H9 (cell line): ENCODE results near the gene TEX12. TPM values are rescaled to one million over a fixed set of nuclear protein-coding genes. Genes with fewer than 3 reads are reported as not detected.

ENCODE experiments used
- DNase-seq: peaks from one replicate; pipeline ENCODE4 v3.0.0-alpha.2; 2017
- H2AFZ ChIP-seq: one replicate; pipeline ENCODE4 v1.6.1; 2013; ENCODE audit warnings: mild to moderate bottlenecking, low read length, control low read depth, moderate library complexity
- H2AK5ac ChIP-seq: 2 replicates; pipeline ENCODE4 v1.6.1; 2013; ENCODE audit warnings: low read length, control low read depth, mixed read lengths; ENCODE audit not compliant: insufficient read length
- H2BK120ac ChIP-seq: one replicate; pipeline ENCODE4 v1.6.1; 2013; ENCODE audit warnings: low read depth, mild to moderate bottlenecking, low read length, control low read depth, inconsistent platforms; ENCODE audit not compliant: poor library complexity, severe bottlenecking
- H2BK12ac ChIP-seq: 2 replicates; pipeline ENCODE4 v1.6.1; 2013; ENCODE audit warnings: low read length, control low read depth, mixed read lengths, low read depth; ENCODE audit not compliant: insufficient read length
- H2BK15ac ChIP-seq: 2 replicates; pipeline ENCODE4 v1.6.1; 2013; ENCODE audit warnings: low read depth, low read length, control low read depth
- H2BK20ac ChIP-seq: one replicate; pipeline ENCODE4 v1.6.1; 2013; ENCODE audit warnings: low read depth, mild to moderate bottlenecking, low read length, control low read depth, inconsistent platforms; ENCODE audit not compliant: poor library complexity, severe bottlenecking
- H2BK5ac ChIP-seq: 2 replicates; pipeline ENCODE4 v1.6.1; 2013; ENCODE audit warnings: low read length, control low read depth, mixed read lengths; ENCODE audit not compliant: insufficient read length
- H3K14ac ChIP-seq: 2 replicates; pipeline ENCODE4 v1.6.1; 2013; ENCODE audit warnings: low read length, control low read depth; ENCODE audit not compliant: insufficient read depth
- H3K18ac ChIP-seq: 2 replicates; pipeline ENCODE4 v1.6.1; 2013; ENCODE audit warnings: low read depth, mild to moderate bottlenecking, mixed read lengths, low read length, control low read depth; ENCODE audit not compliant: insufficient read length
- H3K23ac ChIP-seq: 2 replicates; pipeline ENCODE4 v1.6.1; 2013; ENCODE audit warnings: low read length, control low read depth, mixed read lengths, low read depth; ENCODE audit not compliant: insufficient read length
- H3K23me2 ChIP-seq: 2 replicates; pipeline ENCODE4 v1.6.1; 2013; ENCODE audit warnings: low read depth, mild to moderate bottlenecking, mixed read lengths, low read length, control low read depth; ENCODE audit not compliant: insufficient read length, poor library complexity, severe bottlenecking
- H3K27ac ChIP-seq: 2 replicates; pipeline ENCODE4 v1.5.1; 2013; ENCODE audit warnings: low read length, control low read depth, mixed read lengths, low read depth; ENCODE audit not compliant: insufficient read length
- H3K27me3 ChIP-seq: 2 replicates; pipeline ENCODE4 v1.6.1; 2013; ENCODE audit warnings: low read length, control low read depth, inconsistent platforms; ENCODE audit not compliant: insufficient read depth
- H3K4ac ChIP-seq: 2 replicates; pipeline ENCODE4 v1.6.1; 2013; ENCODE audit warnings: low read depth, mild to moderate bottlenecking, control low read depth, inconsistent platforms, low read length, moderate library complexity
- H3K4me1 ChIP-seq: 2 replicates; pipeline ENCODE4 v1.6.1; 2013; ENCODE audit warnings: low read length, control low read depth, inconsistent platforms; ENCODE audit not compliant: insufficient read depth
- H3K4me2 ChIP-seq: 2 replicates; pipeline ENCODE4 v1.6.1; 2013; ENCODE audit warnings: low read length, control low read depth, mixed read lengths; ENCODE audit not compliant: insufficient read length, insufficient read depth
- H3K56ac ChIP-seq: 2 replicates; pipeline ENCODE4 v1.6.1; 2013; ENCODE audit warnings: low read depth, mild to moderate bottlenecking, mixed read lengths, low read length, control low read depth; ENCODE audit not compliant: insufficient read length
- H3K79me1 ChIP-seq: 2 replicates; pipeline ENCODE4 v1.6.1; 2013; ENCODE audit warnings: low read depth, mild to moderate bottlenecking, moderate library complexity, low read length, control low read depth, inconsistent platforms; ENCODE audit not compliant: insufficient read depth, poor library complexity, severe bottlenecking
- H3K79me2 ChIP-seq: 2 replicates; pipeline ENCODE4 v1.6.1; 2013; ENCODE audit warnings: low read length, control low read depth, inconsistent platforms; ENCODE audit not compliant: insufficient read depth
- H3K9ac ChIP-seq: 2 replicates; pipeline ENCODE4 v1.6.1; 2013; ENCODE audit warnings: low read length, control low read depth, mixed read lengths; ENCODE audit not compliant: insufficient read length; ENCODE audit errors: extremely low read depth
- H3K9me3 ChIP-seq: one replicate; pipeline ENCODE4 v1.6.1; 2013; ENCODE audit warnings: low read depth, low read length, inconsistent platforms; ENCODE audit not compliant: control insufficient read depth
- H3T11ph ChIP-seq: one replicate; pipeline ENCODE4 v1.6.1; 2013; ENCODE audit warnings: mild to moderate bottlenecking, low read length, control low read depth, inconsistent platforms
- H4K20me1 ChIP-seq: one replicate; pipeline ENCODE4 v1.6.1; 2013; ENCODE audit not compliant: control insufficient read depth, insufficient read length, insufficient read depth
- H4K5ac ChIP-seq: 2 replicates; pipeline ENCODE4 v1.6.1; 2013; ENCODE audit warnings: low read depth, mild to moderate bottlenecking, mixed read lengths, low read length, control low read depth; ENCODE audit not compliant: insufficient read length
- H4K8ac ChIP-seq: replicated peaks from 2 replicates; pipeline ENCODE4 v1.6.1; 2013; ENCODE audit warnings: low read length, control low read depth, mixed read lengths, low read depth; ENCODE audit not compliant: insufficient read length
- H4K91ac ChIP-seq: 2 replicates; pipeline ENCODE4 v1.6.1; 2013; ENCODE audit warnings: low read depth, mild to moderate bottlenecking, moderate library complexity, mixed read lengths, low read length, control low read depth; ENCODE audit not compliant: insufficient read length
- H3K27ac Mint-ChIP-seq, 3 experiments: 2 replicates in 2 of 3; 3 replicates in 1 of 3; pipeline ENCODE4 v1.8.0; 2020 to 2021; ENCODE audit warnings: mixed read lengths in 3 of 3, mild to moderate bottlenecking in 1 of 3, moderate library complexity in 1 of 3
- H3K27me3 Mint-ChIP-seq: 2 replicates; pipeline ENCODE4 v1.8.0; 2021; ENCODE audit warnings: low read depth, mild to moderate bottlenecking, moderate library complexity, mixed read lengths
- H3K36me3 Mint-ChIP-seq, 3 experiments: 2 replicates in 2 of 3; 3 replicates in 1 of 3; pipeline ENCODE4 v1.8.0; 2020 to 2021; ENCODE audit warnings: low read depth in 3 of 3, mixed read lengths in 3 of 3; ENCODE audit not compliant: insufficient read depth in 1 of 3
- H3K4me1 Mint-ChIP-seq, 2 experiments: 2 replicates each; pipeline ENCODE4 v1.8.0; 2020; ENCODE audit warnings: mixed read lengths in 2 of 2
- H3K4me3 Mint-ChIP-seq, 2 experiments: 2 replicates in 1 of 2; 3 replicates in 1 of 2; pipeline ENCODE4 v1.8.0; 2020 to 2021; ENCODE audit warnings: mild to moderate bottlenecking in 2 of 2, mixed read lengths in 2 of 2, moderate library complexity in 1 of 2
- H3K9me3 Mint-ChIP-seq, 2 experiments: 2 replicates in 1 of 2; 3 replicates in 1 of 2; pipeline ENCODE4 v1.8.0; 2020; ENCODE audit warnings: mild to moderate bottlenecking in 2 of 2, mixed read lengths in 2 of 2, moderate library complexity in 1 of 2
- CTCF ChIP-seq: fragments of 200-600 bp; sonication (generic); conservative IDR thresholded peaks from 3 replicates; pipeline ENCODE4 v1.8.0; 2021; ENCODE audit warnings: antibody characterized with exemption, mild to moderate bottlenecking
- WGBS: extraction: QIAGEN DNeasy Blood & Tissue Kit; methylation state at CpG from one replicate; pipeline ENCODE4 v1.1.7; 2013; ENCODE audit warnings: missing lambda C conversion rate, low lambda C conversion rate, mixed read lengths; ENCODE audit not compliant: insufficient read length; ENCODE audit errors: extremely low coverage; 5-methylcytosine and 5-hydroxymethylcytosine counted together
- total RNA-seq: library from RNA; stranded (reverse); gene quantifications from 2 replicates; pipeline ENCODE4 v1.2.1, GENCODE V29; 2021

TEX12 gene
- total RNA-seq, 1 experiment from 2014 or later = 0.31 TPM

DNA sequence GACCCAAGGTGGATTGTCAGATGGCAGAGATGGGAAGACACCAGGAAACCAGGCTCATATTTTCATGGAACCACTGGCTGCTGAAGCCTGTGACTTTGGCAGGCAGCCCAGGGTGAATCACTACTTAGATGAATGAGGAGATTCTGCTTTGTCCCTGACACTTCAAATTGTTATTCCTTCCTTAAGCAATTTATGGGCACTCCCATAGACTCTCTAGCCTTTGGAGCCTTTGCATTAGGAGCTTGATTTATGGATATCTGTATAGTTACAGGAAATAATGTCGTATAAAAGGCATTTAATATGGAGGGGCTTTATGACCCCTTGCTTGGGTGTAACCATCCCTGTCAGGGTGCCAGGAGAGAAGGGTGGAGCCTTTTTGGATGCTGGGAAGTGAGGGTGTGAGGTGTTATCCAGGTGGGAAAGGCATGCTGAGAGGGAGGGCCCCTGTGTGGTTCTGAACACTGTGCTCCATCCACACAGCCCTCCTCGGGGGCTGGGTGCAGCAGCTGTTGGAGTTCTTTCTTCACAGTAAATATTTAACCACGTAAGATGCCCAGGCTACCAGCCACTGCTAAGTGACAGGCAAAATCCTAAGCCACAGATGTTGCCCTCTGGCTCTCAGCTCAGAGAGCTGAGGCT, 38.6 kb upstream of the TEX12 start:
- no peak overlapping the region for H3K23ac ChIP-seq
- H3K14ac ChIP-seq = no peak overlapping the region
- H3K27ac ChIP-seq = no peak overlapping the region
- WGBS = no CpG with 5 or more reads among the region's 3 CpGs
- no peak for TF ChIP-seq CTCF
- no peak overlapping the region for H3K4ac ChIP-seq
- H3T11ph ChIP-seq = no peak overlapping the region
- H3K4me1 ChIP-seq = no peaks in the 10 kb centered on the region
- no peak overlapping the region for H4K91ac ChIP-seq
- H4K20me1 ChIP-seq = no peaks in the 10 kb centered on the region
- no peak overlapping the region for H2BK15ac ChIP-seq
- no peak overlapping the region for H3K18ac ChIP-seq
- Mint-ChIP-seq H3K4me3 (no peak overlapping the region), H3K4me1 (no peaks in the 10 kb centered on the region; a peak in 1 of 4 replicates), H3K27ac (no peak overlapping the region; a peak in 1 of 7 replicates), H3K27me3 (no peaks in the 10 kb centered on the region), H3K36me3 (no peaks in the 10 kb centered on the region), H3K9me3 (no peaks in the 10 kb centered on the region)
- no peak overlapping the region for H2BK12ac ChIP-seq
- no peak overlapping the region for H3K4me2 ChIP-seq
- H4K8ac ChIP-seq = no peak overlapping the region
- H3K23me2 ChIP-seq = no peaks in the 10 kb centered on the region
- H3K79me2 ChIP-seq = no peaks in the 10 kb centered on the region
- H2AFZ ChIP-seq = no peak overlapping the region
- no peaks in the 10 kb centered on the region for H3K79me1 ChIP-seq
- no peak overlapping the region for H2BK5ac ChIP-seq
- H2BK120ac ChIP-seq = no peak overlapping the region
- H4K5ac ChIP-seq = no peak overlapping the region
- DNase-seq = no peak
- H3K27me3 ChIP-seq = no peaks in the 10 kb centered on the region
- H2AK5ac ChIP-seq = no peak overlapping the region
- no peaks in the 10 kb centered on the region for H3K9me3 ChIP-seq
- no peak overlapping the region for H2BK20ac ChIP-seq
- H3K9ac ChIP-seq = no peak overlapping the region
- no peak overlapping the region for H3K56ac ChIP-seq
